Panc1 (cell line): Measurements from ENCODE around the gene RIOX2. TPM values are rescaled to one million over a fixed set of nuclear protein-coding genes. Genes with fewer than 3 reads are reported as not detected.

ENCODE experiments used
- ATAC-seq: fragments of 200-7000 bp; cut with Tn5 transposase; 2 replicates; pipeline ENCODE4 v1.9.1; 2020; ENCODE audit warnings: mild to moderate bottlenecking, moderate library complexity
- BruUV-seq: library from RNA; stranded (reverse); fragments of 400-500 nt; replicated peaks from 2 replicates; lab custom pipeline; 2021; lab: Mats Ljungman, UMichigan
- CTCF ChIA-PET: fragments of 300-600 bp; sonication (Branson Sonifier 250); formaldehyde crosslinking; loops from one replicate; lab custom pipeline; 2022; ENCODE audit warnings: antibody characterized with exemption; lab: Charles Lee
- POLR2A ChIA-PET: fragments of 300-600 bp; sonication (Branson Sonifier 250); formaldehyde crosslinking; loops from one replicate; lab custom pipeline; 2022; ENCODE audit warnings: antibody characterized with exemption; lab: Charles Lee
- DNase-seq: peaks from one replicate; pipeline ENCODE4 v3.0.0-alpha.2; 2010; ENCODE audit warnings: low read depth, low spot score
- H3K27ac ChIP-seq: 2 replicates; pipeline ENCODE4 v1.5.1; 2011; ENCODE audit warnings: mild to moderate bottlenecking, low read length, inconsistent platforms
- H3K27me3 ChIP-seq: fragments of 200-500 bp; sonication (Bioruptor generic); 2 replicates; pipeline ENCODE4 v1.6.0; 2014; ENCODE audit warnings: low read length, inconsistent platforms; ENCODE audit not compliant: control insufficient read depth, insufficient read depth
- H3K36me3 ChIP-seq: fragments of 200-500 bp; sonication (Bioruptor generic); 2 replicates; pipeline ENCODE4 v1.5.1; 2014; ENCODE audit warnings: inconsistent platforms, mild to moderate bottlenecking, low read length, moderate library complexity; ENCODE audit not compliant: control insufficient read depth, insufficient read depth
- H3K4me1 ChIP-seq: 2 replicates; pipeline ENCODE4 v1.5.1; 2011; ENCODE audit warnings: inconsistent platforms, mild to moderate bottlenecking, low read length, moderate library complexity; ENCODE audit not compliant: control insufficient read depth, insufficient read depth
- H3K4me3 ChIP-seq, 2 experiments: 2 replicates each; pipeline ENCODE4 v1.5.1; 2011 to 2012; ENCODE audit warnings: low read depth in 2 of 2, low read length in 2 of 2, mild to moderate bottlenecking in 2 of 2, inconsistent platforms in 1 of 2, moderate library complexity in 1 of 2
- H3K9me3 ChIP-seq: fragments of 200-500 bp; sonication (Bioruptor generic); 2 replicates; pipeline ENCODE4 v1.5.1; 2014; ENCODE audit warnings: low read depth, mild to moderate bottlenecking, inconsistent platforms, low read length, moderate library complexity; ENCODE audit not compliant: control insufficient read depth, insufficient read depth
- POLR2AphosphoS5 ChIP-seq: IDR thresholded peaks from 2 replicates; pipeline ENCODE4 v1.6.1; 2012; ENCODE audit warnings: mild to moderate bottlenecking, low read depth, low read length, moderate library complexity
- SIN3A ChIP-seq: IDR thresholded peaks from 2 replicates; pipeline ENCODE4 v1.6.1; 2012; ENCODE audit warnings: low read depth, mild to moderate bottlenecking, low read length, moderate library complexity, borderline replicate concordance; ENCODE audit not compliant: insufficient read depth
- TCF7L2 ChIP-seq: IDR thresholded peaks from 2 replicates; pipeline ENCODE4 v1.6.1; 2011; ENCODE audit warnings: mild to moderate bottlenecking, low read depth, low read length, inconsistent platforms
- in situ Hi-C: cut with HindIII; loops from 2 replicates; pipeline ENCODE4 v1.10.0; 2016; ENCODE audit warnings: low sequenced_read_pairs, low pct_unique_long_range_greater_than_20kb
- intact Hi-C: fragments of 100-400 bp; cut with micrococcal nuclease; formaldehyde crosslinking; loops from one replicate; pipeline ENCODE4 v1.10.0; 2022; ENCODE audit not compliant: unreplicated experiment
- total RNA-seq: library from RNA; stranded (reverse); gene quantifications from one replicate; pipeline ENCODE4 v1.2.1, GENCODE V29; 2021; ENCODE audit not compliant: unreplicated experiment
- TF ChIP-seq, protein P1 (sequence below): fragments of 450-650 bp; IDR thresholded peaks from 2 replicates; pipeline ENCODE4 v1.5.1; 2017; ENCODE audit warnings: mild to moderate bottlenecking
- TF ChIP-seq, protein P2 (sequence below), 2 experiments: IDR thresholded peaks; 2 replicates each; pipeline ENCODE4 v1.6.1; 2011 to 2012; ENCODE audit warnings: low read depth in 2 of 2, control low read depth in 1 of 2, low read length in 1 of 2, mild to moderate bottlenecking in 1 of 2, moderate library complexity in 1 of 2; ENCODE audit not compliant: insufficient read depth in 1 of 2

Gene RIOX2
- total RNA-seq, 1 experiment from 2014 or later: 44.1 TPM

DNA sequence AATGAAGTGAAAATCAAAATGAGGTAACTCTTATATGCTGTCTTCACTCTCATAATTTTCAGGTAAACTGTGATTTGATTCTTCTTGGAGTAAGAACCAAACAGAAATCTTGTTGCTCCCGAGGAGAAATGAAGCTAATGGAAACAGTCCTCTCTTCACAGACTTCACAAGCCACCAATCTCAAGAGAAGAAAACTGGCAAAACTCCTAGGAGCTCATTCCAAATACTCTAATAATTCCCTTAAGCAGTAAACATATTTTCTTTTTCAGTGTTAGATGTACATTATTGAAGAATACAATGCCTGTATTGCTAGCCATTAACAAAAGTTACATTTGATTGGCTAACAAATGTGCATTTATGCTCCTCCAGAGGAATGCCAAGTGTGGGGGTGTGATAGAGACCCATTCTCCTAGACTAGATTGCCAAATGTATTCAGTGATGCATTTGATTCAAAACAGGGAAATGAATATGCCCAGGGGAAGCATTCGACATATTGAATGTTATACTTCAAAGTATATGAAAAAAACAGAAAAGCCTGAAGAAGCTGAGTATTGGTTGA lies 11.8 kb upstream of the RIOX2 start:
- Histone ChIP-seq H3K4me1 (no peaks in the 10 kb centered on the region), H3K27ac (no peak overlapping the region), H3K27me3 (peaks cover 11% of the 10 kb centered on the region), H3K4me3 (no peak overlapping the region), H3K36me3 (no peaks in the 10 kb centered on the region), H3K9me3 (no peaks in the 10 kb centered on the region)
- CTCF ChIA-PET: no interaction called here
- TF ChIP-seq, protein P1, sequence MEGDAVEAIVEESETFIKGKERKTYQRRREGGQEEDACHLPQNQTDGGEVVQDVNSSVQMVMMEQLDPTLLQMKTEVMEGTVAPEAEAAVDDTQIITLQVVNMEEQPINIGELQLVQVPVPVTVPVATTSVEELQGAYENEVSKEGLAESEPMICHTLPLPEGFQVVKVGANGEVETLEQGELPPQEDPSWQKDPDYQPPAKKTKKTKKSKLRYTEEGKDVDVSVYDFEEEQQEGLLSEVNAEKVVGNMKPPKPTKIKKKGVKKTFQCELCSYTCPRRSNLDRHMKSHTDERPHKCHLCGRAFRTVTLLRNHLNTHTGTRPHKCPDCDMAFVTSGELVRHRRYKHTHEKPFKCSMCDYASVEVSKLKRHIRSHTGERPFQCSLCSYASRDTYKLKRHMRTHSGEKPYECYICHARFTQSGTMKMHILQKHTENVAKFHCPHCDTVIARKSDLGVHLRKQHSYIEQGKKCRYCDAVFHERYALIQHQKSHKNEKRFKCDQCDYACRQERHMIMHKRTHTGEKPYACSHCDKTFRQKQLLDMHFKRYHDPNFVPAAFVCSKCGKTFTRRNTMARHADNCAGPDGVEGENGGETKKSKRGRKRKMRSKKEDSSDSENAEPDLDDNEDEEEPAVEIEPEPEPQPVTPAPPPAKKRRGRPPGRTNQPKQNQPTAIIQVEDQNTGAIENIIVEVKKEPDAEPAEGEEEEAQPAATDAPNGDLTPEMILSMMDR: no peak
- TF ChIP-seq, protein P2, sequence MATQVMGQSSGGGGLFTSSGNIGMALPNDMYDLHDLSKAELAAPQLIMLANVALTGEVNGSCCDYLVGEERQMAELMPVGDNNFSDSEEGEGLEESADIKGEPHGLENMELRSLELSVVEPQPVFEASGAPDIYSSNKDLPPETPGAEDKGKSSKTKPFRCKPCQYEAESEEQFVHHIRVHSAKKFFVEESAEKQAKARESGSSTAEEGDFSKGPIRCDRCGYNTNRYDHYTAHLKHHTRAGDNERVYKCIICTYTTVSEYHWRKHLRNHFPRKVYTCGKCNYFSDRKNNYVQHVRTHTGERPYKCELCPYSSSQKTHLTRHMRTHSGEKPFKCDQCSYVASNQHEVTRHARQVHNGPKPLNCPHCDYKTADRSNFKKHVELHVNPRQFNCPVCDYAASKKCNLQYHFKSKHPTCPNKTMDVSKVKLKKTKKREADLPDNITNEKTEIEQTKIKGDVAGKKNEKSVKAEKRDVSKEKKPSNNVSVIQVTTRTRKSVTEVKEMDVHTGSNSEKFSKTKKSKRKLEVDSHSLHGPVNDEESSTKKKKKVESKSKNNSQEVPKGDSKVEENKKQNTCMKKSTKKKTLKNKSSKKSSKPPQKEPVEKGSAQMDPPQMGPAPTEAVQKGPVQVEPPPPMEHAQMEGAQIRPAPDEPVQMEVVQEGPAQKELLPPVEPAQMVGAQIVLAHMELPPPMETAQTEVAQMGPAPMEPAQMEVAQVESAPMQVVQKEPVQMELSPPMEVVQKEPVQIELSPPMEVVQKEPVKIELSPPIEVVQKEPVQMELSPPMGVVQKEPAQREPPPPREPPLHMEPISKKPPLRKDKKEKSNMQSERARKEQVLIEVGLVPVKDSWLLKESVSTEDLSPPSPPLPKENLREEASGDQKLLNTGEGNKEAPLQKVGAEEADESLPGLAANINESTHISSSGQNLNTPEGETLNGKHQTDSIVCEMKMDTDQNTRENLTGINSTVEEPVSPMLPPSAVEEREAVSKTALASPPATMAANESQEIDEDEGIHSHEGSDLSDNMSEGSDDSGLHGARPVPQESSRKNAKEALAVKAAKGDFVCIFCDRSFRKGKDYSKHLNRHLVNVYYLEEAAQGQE (IDR thresholded peaks at IDR 0.05; ENCODE audit: insufficient read depth in 1 of 2, low read depth in 2 of 2, low read length in 1 of 2): no peak
- TF ChIP-seq POLR2AphosphoS5 (no peak), TCF7L2 (no peak), SIN3A (no peak)
- intact Hi-C loops (no loop called here), in situ Hi-C loops (no loop called here)
- DNase-seq (no peak), ATAC-seq (no peak)
- POLR2A ChIA-PET: no interaction called here
- no TSS peak for BruUV-seq

GRCh38 chr3:97981886-97982285 lies 9.7 kb upstream of the RIOX2 start:
- no peak overlapping the region for H3K27ac ChIP-seq
- ChIA-PET CTCF (no interaction called here), POLR2A (interaction anchor here (0.6 kb wide), 1 partner anchor 17 kb away, joined by 3 read pairs; no protein-coding TSS in a partner anchor)
- H3K4me1 ChIP-seq: no peaks in the 10 kb centered on the region
- ATAC-seq (no peak), DNase-seq (no peak)
- H3K36me3 ChIP-seq: no peaks in the 10 kb centered on the region
- H3K27me3 ChIP-seq: peaks cover 11% of the 10 kb centered on the region
- no TSS peak for BruUV-seq
- TF ChIP-seq, protein P1: no peak
- intact Hi-C loops: no loop called here
- no peaks in the 10 kb centered on the region for H3K9me3 ChIP-seq
- H3K4me3 ChIP-seq: no peak overlapping the region
- in situ Hi-C loops: no loop called here
